Islet precursor cell (in vitro differentiated cells): ENCODE results near the gene ZNF362.
A peak's percentile ranks its signal among the peaks of the same experiment; 100 is the strongest.
"Not testable (repeated sequence)": the region's sequence is repeated elsewhere in the genome, so short reads cannot be mapped to it uniquely, and the experiment has no call there.

Experiments used
- DNase-seq: peaks from one replicate; pipeline ENCODE4 v3.0.0-alpha.2; 2018

Gene ZNF362

GRCh38 chr1:33309351-33309750 lies 53.1 kb downstream of the ZNF362 start:
- DNase-seq = not testable (repeated sequence)

- DNase-seq = no peak
These were observed 54.4 kb downstream of the ZNF362 start for GRCh38 chr1:33310702-33311101.

DNA sequence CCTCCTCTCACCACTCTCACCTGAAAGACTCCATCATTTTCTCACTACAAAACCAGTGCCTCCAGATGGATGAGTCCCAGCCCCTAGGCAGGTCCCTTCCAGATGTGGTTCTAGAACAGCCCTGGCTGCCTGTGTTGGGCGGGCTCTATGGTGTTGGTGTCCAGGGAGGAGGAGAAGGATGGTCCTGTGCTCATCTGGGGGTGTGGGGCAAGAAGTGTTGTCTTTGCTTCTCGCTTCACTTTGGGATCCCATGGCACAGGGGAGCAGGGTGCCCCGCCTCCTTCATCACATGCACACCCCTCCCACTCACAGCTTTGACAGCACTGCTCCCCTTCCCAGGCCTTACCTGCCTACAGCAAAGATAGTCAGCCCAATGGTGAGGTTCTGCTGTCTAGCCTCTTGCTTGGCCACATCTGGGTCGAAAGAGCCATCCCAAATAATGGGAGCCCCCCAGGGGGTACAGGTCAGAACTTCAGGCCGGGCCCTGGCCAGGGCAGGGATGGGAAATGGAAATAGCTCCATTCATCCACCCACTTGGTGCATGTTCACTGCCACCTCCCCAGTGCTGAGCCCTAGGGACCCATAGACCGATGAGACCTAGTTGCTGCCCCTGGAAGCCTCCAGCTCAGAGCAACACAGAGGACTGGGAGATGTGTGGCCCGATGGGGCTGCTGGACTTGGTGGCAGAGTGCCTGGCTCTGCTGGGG lies 55.6 kb downstream of the ZNF362 start:
- DNase-seq = no peak

- no peak for DNase-seq
These were observed 56.1 kb downstream of the ZNF362 start for GRCh38 chr1:33312413-33312749.

DNA sequence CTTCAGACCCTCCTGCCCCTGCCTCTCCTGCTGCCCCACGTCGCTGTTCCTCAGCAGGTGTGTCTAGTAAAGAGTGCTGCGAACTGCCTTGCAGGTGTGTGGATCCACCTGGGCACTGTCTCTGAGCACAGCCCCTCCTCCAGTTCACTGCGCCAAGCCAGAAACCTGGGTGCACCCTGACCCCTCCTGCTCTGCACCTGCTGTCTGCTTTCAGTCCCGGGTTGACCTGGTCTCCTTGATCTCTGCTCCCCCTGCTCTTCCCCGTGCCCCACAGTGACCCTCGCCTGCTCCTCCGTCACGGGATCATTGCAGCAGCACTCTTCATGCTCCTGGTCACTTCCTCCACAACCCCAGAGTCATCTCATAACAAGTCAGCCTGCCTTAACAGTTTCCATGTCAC lies 58.1 kb downstream of the ZNF362 start:
- no peak for DNase-seq

- no peak for DNase-seq
These were observed 60.3 kb downstream of the ZNF362 start for GRCh38 chr1:33316601-33317000.

DNA sequence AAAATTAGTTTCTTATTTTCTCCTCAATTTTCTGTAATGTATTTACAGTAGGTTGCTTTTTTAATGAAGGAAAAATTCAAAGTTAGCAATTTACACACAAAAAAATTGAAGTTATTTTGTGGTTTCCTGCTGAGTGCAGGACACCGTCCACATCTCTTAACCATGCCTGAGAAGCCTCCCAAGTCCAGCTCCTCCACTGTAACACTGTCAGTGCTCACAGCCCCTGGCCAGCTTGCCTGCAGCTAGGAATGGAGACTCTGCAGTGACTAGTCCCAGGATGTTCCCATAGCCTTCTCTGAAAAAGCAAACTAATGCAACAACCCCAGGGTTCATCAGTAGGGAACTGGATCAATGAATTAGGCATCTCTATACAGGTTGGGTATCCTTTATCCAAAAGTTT lies 61.1 kb downstream of the ZNF362 start:
- DNase-seq = no peak

- DNase-seq = no peak
These were observed 61.7 kb downstream of the ZNF362 start for GRCh38 chr1:33317946-33318345.

- no peak for DNase-seq
These were observed 63.1 kb downstream of the ZNF362 start for GRCh38 chr1:33319186-33319948.

DNA sequence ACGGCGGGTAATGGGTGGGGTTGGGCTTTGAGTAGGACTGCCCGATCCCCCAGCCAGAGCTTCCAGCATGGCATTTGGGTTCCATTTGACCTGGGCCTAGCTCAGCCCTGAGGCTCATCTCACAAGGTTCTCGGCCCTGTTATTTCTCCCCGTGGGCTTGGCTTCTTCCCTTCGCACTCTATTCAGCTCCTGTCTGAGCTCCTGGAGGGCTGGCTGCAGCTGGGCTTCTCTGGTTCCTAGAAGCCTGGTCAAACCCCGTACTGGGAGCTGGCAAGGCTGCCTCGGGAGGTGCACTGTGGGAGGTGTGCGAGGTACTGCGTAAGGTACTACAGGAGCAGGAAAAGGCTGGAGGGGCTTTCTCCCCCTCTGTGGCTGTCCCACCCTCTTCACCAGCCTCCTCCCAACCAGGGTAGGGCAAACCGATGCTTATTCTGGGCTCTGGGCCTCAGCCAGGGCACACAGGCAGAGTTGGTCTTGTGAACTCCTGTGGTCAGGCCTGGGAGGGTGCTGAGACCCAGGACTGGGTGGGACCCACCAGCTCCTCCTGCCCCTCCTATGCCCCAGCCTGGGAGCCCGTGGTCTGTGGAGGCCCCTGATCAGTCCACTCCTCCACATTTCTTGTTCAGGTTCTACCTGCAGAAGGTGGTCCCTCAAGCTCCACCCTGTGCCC lies 63.8 kb downstream of the ZNF362 start:
- DNase-seq = no peak

DNA sequence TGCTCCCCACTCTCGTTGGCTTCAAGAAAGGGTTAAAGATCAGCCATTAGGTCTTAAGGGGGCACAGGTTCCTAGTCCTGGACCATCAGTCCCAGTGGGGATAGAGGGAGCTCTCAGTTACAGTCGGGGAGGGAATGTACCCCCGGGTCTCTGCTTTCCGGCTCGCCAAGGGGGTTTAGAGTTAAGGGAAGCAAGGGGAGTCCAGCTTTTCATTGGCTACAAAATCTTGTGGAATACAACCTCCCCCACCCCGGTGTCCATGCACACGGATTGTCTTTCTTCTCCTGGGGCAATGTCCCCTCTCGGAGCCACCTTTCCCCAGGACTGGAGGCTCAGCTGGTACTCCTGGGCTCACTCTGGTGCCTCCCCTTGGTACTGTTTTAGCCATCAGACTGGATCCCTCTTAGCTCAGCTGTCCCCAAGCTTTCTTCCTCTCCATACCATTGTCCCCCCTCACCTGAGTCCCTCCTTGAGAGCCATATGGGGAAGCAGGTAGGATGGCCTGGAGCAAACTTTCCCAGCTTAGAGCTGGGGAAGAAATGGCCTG lies 64.4 kb downstream of the ZNF362 start, which contains the start of gene A3GALT2:
A3GALT2 (minus strand) TSS at position 480 of the 547 bp plus-strand sequence; CDS start at position 480, 0 bp downstream.
- no peak for DNase-seq

- no peak for DNase-seq
These were observed 64.9 kb downstream of the ZNF362 start for GRCh38 chr1:33321178-33321577.

GRCh38 chr1:33322109-33322508 lies 65.8 kb downstream of the ZNF362 start:
- DNase-seq = no peak

DNA sequence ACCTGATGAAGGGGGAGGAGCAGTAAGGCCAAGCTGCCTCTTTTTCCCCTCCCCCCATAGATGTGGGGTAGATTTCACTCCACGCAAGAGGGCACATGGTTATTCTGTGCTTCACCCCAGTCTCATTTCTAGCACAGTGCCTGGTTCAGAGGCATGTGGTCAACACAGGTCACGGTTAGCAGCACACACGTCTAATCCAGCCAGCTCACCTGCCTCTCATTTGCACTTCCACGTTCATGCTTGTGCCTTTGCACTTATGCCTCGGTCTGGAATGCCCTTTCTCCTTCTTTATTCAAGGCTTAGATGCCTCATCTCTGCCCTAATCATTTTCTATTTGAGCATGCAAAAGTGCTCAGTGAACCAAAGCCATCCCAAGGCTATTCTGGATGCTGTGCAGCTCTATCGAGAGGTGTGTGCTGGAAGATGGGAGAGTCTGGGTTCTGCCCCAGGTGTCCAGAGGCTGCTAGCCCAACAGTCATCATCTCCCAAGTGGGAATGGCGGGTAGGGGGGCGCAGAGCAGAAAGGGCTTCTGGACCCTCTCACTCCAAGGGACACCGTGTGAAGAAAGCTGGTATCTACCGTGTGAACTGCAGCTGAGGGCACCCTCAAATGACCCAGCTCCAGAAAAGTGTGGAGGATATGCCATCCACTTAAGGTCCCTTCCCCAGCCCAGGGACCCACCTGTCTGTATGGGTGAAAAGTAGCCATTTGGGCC lies 66.7 kb downstream of the ZNF362 start:
- DNase-seq = no peak

- no peak for DNase-seq
These were observed 67.6 kb downstream of the ZNF362 start for GRCh38 chr1:33323663-33324477.

- no peak for DNase-seq
These were observed 68.6 kb downstream of the ZNF362 start for GRCh38 chr1:33324677-33325575.

DNA sequence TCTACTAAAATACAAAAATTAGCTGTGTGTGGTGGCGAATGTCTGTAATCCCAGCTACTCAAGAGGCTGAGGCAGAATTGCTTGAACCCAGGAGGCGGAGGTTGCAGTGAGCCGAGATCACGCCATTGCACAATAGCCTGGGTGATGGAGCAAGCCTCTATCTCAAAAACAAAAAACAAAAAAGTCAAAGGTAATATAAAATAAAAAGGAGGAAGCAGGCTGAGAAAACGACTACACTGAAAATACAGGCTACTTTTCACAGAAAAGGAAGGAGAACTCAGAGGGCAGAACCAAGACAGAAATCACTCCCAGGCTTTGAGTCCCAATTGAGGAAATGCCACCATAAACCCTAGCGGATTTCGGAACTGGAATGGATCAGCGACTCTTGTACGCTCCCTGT lies 70.5 kb downstream of the ZNF362 start:
- DNase-seq = no peak

DNA sequence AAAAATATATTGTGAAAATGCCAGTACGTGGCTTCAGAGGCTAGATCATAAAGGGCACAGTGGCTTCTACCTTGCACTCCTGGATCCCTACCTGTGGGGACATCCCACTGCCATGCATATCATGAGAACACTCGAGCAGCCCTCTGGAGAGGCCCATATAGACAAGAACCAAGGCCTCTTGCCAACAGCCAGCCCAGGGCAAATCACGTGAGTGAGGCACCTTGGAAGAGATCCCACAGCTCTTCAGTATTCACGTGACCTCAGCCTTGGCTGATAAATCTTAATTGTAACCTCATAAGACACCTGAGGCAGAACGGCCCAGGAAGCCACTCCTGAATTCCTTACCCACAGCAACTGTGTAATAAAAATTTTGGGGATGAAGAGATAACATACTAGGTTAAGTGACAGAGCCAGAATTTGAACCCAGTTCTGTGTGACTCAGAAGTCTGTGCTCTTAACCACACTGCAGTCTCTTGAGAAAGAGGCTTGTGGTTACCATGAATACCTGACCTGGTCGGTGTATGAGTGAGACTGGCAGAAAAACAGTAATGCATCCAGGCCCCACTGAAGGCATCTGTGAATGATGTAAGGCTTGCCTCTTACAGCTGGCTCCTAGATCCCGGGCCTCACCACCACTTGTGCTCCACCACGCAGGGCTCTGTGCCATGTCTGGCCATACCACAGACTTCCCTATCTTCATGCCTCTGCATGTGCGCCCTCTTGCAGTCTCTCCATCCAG lies 71.5 kb downstream of the ZNF362 start:
- DNase-seq = peak; percentile 67

- DNase-seq = no peak
These were observed 72.5 kb downstream of the ZNF362 start for GRCh38 chr1:33328817-33329216.

GRCh38 chr1:33329600-33330305 lies 73.5 kb downstream of the ZNF362 start:
- no peak for DNase-seq
